Hepatocyte (in vitro differentiated cells): Measurements from ENCODE around the gene CYTL1.

Source experiments
- CTCF ChIP-seq: fragments of 200-600 bp; sonication (generic); IDR thresholded peaks from 2 replicates; pipeline ENCODE4 v1.5.1; 2016; ENCODE audit warnings: antibody characterized with exemption, mild to moderate bottlenecking; ENCODE audit not compliant: poor library complexity
- EZH2phosphoT487 ChIP-seq: fragments of 200-600 bp; sonication (generic); IDR thresholded peaks from one replicate; pipeline ENCODE4 v1.6.1; 2018; ENCODE audit warnings: antibody characterized with exemption, mild to moderate bottlenecking, low read depth, moderate library complexity; ENCODE audit not compliant: unreplicated experiment, severe bottlenecking

- TF ChIP-seq EZH2phosphoT487 (no peak), CTCF (no peak)
Measured at GRCh38 chr4:5054532-5054931, 35.3 kb upstream of the CYTL1 start.
